ENCODE data around the gene C2CD2. TPM values are rescaled to one million over a fixed set of nuclear protein-coding genes. Genes with fewer than 3 reads are reported as not detected.

Gene C2CD2
- total RNA-seq, 1 experiment from 2014 or later, result 9.2 TPM

GRCh38 chr21:41843584-41843983 lies 110.2 kb downstream of the C2CD2 start:
- no peak overlapping the region for H3K27ac ChIP-seq (ENCODE audit: low read depth, low read length, poor library complexity, severe bottlenecking)
- ChIA-PET POLR2A (ENCODE audit: low non-redundant PET) (no interaction called here), CTCF (interaction anchor here (0.7 kb wide), 1 partner anchor 81 kb away, joined by 3 read pairs; no protein-coding TSS in a partner anchor)
- H3K27me3 ChIP-seq (replicated peaks; ENCODE audit: insufficient read depth, low read depth, low read length, poor library complexity), result no peaks in the 10 kb centered on the region
- peaks cover 4% of the 10 kb centered on the region for H3K9me3 ChIP-seq (ENCODE audit: low read depth, low read length, poor library complexity, severe bottlenecking)
- intact Hi-C loops (cut with micrococcal nuclease; ENCODE audit: unreplicated experiment), result no loop called here
- BruUV-seq (replicated peaks), result no TSS peak
- H3K4me1 ChIP-seq (ENCODE audit: insufficient read depth, low read length, poor library complexity, severe bottlenecking), result peaks cover 6% of the 10 kb centered on the region
- H3K36me3 ChIP-seq (ENCODE audit: insufficient read depth, low read length, poor library complexity, severe bottlenecking), result peaks cover 12% of the 10 kb centered on the region
- no peak overlapping the region for H3K4me3 ChIP-seq (ENCODE audit: low read depth, low read length, poor library complexity, severe bottlenecking)
- no peak for TF ChIP-seq CTCF (conservative IDR thresholded peaks at IDR 0.05; ENCODE audit: low read depth, low read length)
- no peak for TF ChIP-seq EZH2 (IDR thresholded peaks at IDR 0.05; ENCODE audit: borderline replicate concordance, low read depth, low read length, poor library complexity, severe bottlenecking)
- no peak for DNase-seq (ENCODE audit: low spot score)

- POLR2A ChIA-PET (ENCODE audit: low non-redundant PET), result no interaction called here
- no peak for DNase-seq (ENCODE audit: low spot score)
- H3K4me3 ChIP-seq (ENCODE audit: low read depth, low read length, poor library complexity, severe bottlenecking), result no peak overlapping the region
- BruUV-seq (replicated peaks), result no TSS peak
- peaks cover 14% of the 10 kb centered on the region for H3K36me3 ChIP-seq (ENCODE audit: insufficient read depth, low read length, poor library complexity, severe bottlenecking)
- peaks cover 4% of the 10 kb centered on the region for H3K9me3 ChIP-seq (ENCODE audit: low read depth, low read length, poor library complexity, severe bottlenecking)
- intact Hi-C loops (cut with micrococcal nuclease; ENCODE audit: unreplicated experiment), result no loop called here
- no peak for TF ChIP-seq CTCF (conservative IDR thresholded peaks at IDR 0.05; ENCODE audit: low read depth, low read length)
- no peak for TF ChIP-seq EZH2 (IDR thresholded peaks at IDR 0.05; ENCODE audit: borderline replicate concordance, low read depth, low read length, poor library complexity, severe bottlenecking)
- peaks cover 6% of the 10 kb centered on the region for H3K4me1 ChIP-seq (ENCODE audit: insufficient read depth, low read length, poor library complexity, severe bottlenecking)
- CTCF ChIA-PET, result no interaction called here
- H3K27ac ChIP-seq (ENCODE audit: low read depth, low read length, poor library complexity, severe bottlenecking), result no peak overlapping the region
- H3K27me3 ChIP-seq (replicated peaks; ENCODE audit: insufficient read depth, low read depth, low read length, poor library complexity), result no peaks in the 10 kb centered on the region
Measured at GRCh38 chr21:41840880-41841279, 112.9 kb downstream of the C2CD2 start.

- peaks cover 4% of the 10 kb centered on the region for H3K9me3 ChIP-seq (ENCODE audit: low read depth, low read length, poor library complexity, severe bottlenecking)
- H3K4me3 ChIP-seq (ENCODE audit: low read depth, low read length, poor library complexity, severe bottlenecking), result no peak overlapping the region
- CTCF ChIA-PET, result interaction anchor here (1.2 kb wide), 1 partner anchor 22 kb away, joined by 4 read pairs; no protein-coding TSS in a partner anchor
- BruUV-seq (replicated peaks), result no TSS peak
- peaks cover 4% of the 10 kb centered on the region for H3K4me1 ChIP-seq (ENCODE audit: insufficient read depth, low read length, poor library complexity, severe bottlenecking)
- TF ChIP-seq EZH2 (IDR thresholded peaks at IDR 0.05; ENCODE audit: borderline replicate concordance, low read depth, low read length, poor library complexity, severe bottlenecking), result no peak
- no peak for TF ChIP-seq CTCF (conservative IDR thresholded peaks at IDR 0.05; ENCODE audit: low read depth, low read length)
- H3K36me3 ChIP-seq (ENCODE audit: insufficient read depth, low read length, poor library complexity, severe bottlenecking), result peaks cover 14% of the 10 kb centered on the region
- DNase-seq (ENCODE audit: low spot score), result no peak
- intact Hi-C loops (cut with micrococcal nuclease; ENCODE audit: unreplicated experiment), result no loop called here
- H3K27me3 ChIP-seq (replicated peaks; ENCODE audit: insufficient read depth, low read depth, low read length, poor library complexity), result no peaks in the 10 kb centered on the region
- POLR2A ChIA-PET (ENCODE audit: low non-redundant PET), result no interaction called here
- no peak overlapping the region for H3K27ac ChIP-seq (ENCODE audit: low read depth, low read length, poor library complexity, severe bottlenecking)
Measured at GRCh38 chr21:41839387-41840000, 114.3 kb downstream of the C2CD2 start.
